ENCODE results near the gene MAP3K15. TPM values are rescaled to one million over a fixed set of nuclear protein-coding genes. Genes with fewer than 3 reads are reported as not detected.
A peak's percentile ranks its signal among the peaks of the same experiment; 100 is the strongest.

Gene MAP3K15
- total RNA-seq, 1 experiment from 2014 or later, result 1.2 TPM

- Mint-ChIP-seq H3K4me3 (no peak overlapping the region), H3K36me3 (ENCODE audit: insufficient read depth in 1 of 3, low read depth in 3 of 3) (peaks cover 0 to 4% (median 1%) of the 10 kb centered on the region in 3 experiments; a peak in 3 of 7 replicates), H3K4me1 (peaks cover 0 to 5% of the 10 kb centered on the region in 2 experiments; a peak in 1 of 4 replicates), H3K27me3 (ENCODE audit: low read depth) (peaks cover 16% of the 10 kb centered on the region), H3K9me3 (peaks cover 66 to 76% of the 10 kb centered on the region in 2 experiments), H3K27ac (peak overlapping the region in 1 of 3 experiments; percentile 76; a peak in 1 of 7 replicates)
- Histone ChIP-seq H3T11ph (ENCODE audit: low read length) (no peak overlapping the region), H3K4me1 (ENCODE audit: insufficient read depth, low read length) (no peaks in the 10 kb centered on the region), H3K23me2 (ENCODE audit: insufficient read length, low read depth, low read length, poor library complexity, severe bottlenecking) (peaks cover 9% of the 10 kb centered on the region), H2BK15ac (ENCODE audit: low read depth, low read length) (no peak overlapping the region), H3K79me2 (ENCODE audit: insufficient read depth, low read length) (no peaks in the 10 kb centered on the region), H3K27me3 (ENCODE audit: insufficient read depth, low read length) (peaks cover 2% of the 10 kb centered on the region; the same call in 1 of the 2 replicates), H3K18ac (ENCODE audit: insufficient read length, low read depth, low read length) (no peak overlapping the region), H2AK5ac (ENCODE audit: insufficient read length, low read length) (no peak overlapping the region), H4K5ac (ENCODE audit: insufficient read length, low read depth, low read length) (no peak overlapping the region), H2BK5ac (ENCODE audit: insufficient read length, low read length) (no peak overlapping the region), H3K23ac (ENCODE audit: insufficient read length, low read depth, low read length) (no peak overlapping the region), H4K20me1 (ENCODE audit: control insufficient read depth, insufficient read depth, insufficient read length) (no peaks in the 10 kb centered on the region), H2BK20ac (ENCODE audit: low read depth, low read length, poor library complexity, severe bottlenecking) (no peak overlapping the region), H3K9ac (ENCODE audit: extremely low read depth, insufficient read length, low read length) (no peak overlapping the region), H3K4me2 (ENCODE audit: insufficient read depth, insufficient read length, low read length) (no peak overlapping the region), H2AFZ (ENCODE audit: low read length) (no peak overlapping the region), H3K27ac (ENCODE audit: insufficient read length, low read depth, low read length) (no peak overlapping the region), H4K8ac (replicated peaks; ENCODE audit: insufficient read length, low read depth, low read length) (no peak overlapping the region), H2BK120ac (ENCODE audit: low read depth, low read length, poor library complexity, severe bottlenecking) (no peak overlapping the region), H3K79me1 (ENCODE audit: insufficient read depth, low read depth, low read length, poor library complexity, severe bottlenecking) (no peaks in the 10 kb centered on the region), H3K14ac (ENCODE audit: insufficient read depth, low read length) (no peak overlapping the region), H4K91ac (ENCODE audit: insufficient read length, low read depth, low read length) (no peak overlapping the region), H3K9me3 (ENCODE audit: control insufficient read depth, low read depth, low read length) (peaks cover 40% of the 10 kb centered on the region), H3K4ac (ENCODE audit: low read depth, low read length) (no peak overlapping the region), H3K56ac (ENCODE audit: insufficient read length, low read depth, low read length) (no peak overlapping the region), H2BK12ac (ENCODE audit: insufficient read length, low read depth, low read length) (no peak overlapping the region)
- no CpG with 5 or more reads among the region's 8 CpGs for WGBS (ENCODE audit: extremely low coverage, insufficient read length, low lambda C conversion rate)
- no peak for DNase-seq
- TF ChIP-seq CTCF (conservative IDR thresholded peaks at IDR 0.05), result no peak
Measured at GRCh38 chrX:19375546-19375945, 139.8 kb downstream of the MAP3K15 start.
